BLaER1 treated with 17β-estradiol and CSF1 and Interleukin-3, amounts not matched to agents 10 nM and 100 nM (cell line): ENCODE results near the gene SPAST.
"Not testable (repeated sequence)": the region's sequence is repeated elsewhere in the genome, so short reads cannot be mapped to it uniquely, and the experiment has no call there.

Experiments used
- H3K27ac ChIP-seq, 11 experiments: shearing (Covaris generic); formaldehyde crosslinking; 2 replicates each; pipeline ENCODE4 v1.8.1; 2022
- H3K27me3 ChIP-seq, 11 experiments: shearing (Covaris generic); formaldehyde crosslinking; 2 replicates each; pipeline ENCODE4 v1.8.1; 2022
- H3K36me3 ChIP-seq, 11 experiments: shearing (Covaris generic); formaldehyde crosslinking; 2 replicates each; pipeline ENCODE4 v1.8.1; 2022
- H3K4me1 ChIP-seq, 10 experiments: shearing (Covaris generic); formaldehyde crosslinking; 2 replicates each; pipeline ENCODE4 v1.8.1; 2022
- H3K4me2 ChIP-seq, 11 experiments: shearing (Covaris generic); formaldehyde crosslinking; 2 replicates each; pipeline ENCODE4 v1.8.1; 2022
- H3K4me3 ChIP-seq, 10 experiments: shearing (Covaris generic); formaldehyde crosslinking; 2 replicates each; pipeline ENCODE4 v1.8.1; 2022
- H3K9ac ChIP-seq, 11 experiments: shearing (Covaris generic); formaldehyde crosslinking; 2 replicates each; pipeline ENCODE4 v1.8.1; 2022
- H3K9me3 ChIP-seq, 11 experiments: shearing (Covaris generic); formaldehyde crosslinking; replicated peaks in 1 of 11; 2 replicates each; pipeline ENCODE4 v1.8.1; 2022
- H4K20me1 ChIP-seq, 11 experiments: shearing (Covaris generic); formaldehyde crosslinking; 2 replicates each; pipeline ENCODE4 v1.8.1; 2022
- Cebpa-rat ChIP-seq, 11 experiments: shearing (Covaris generic); IDR thresholded peaks; 2 replicates each; pipeline ENCODE4 v1.8.1; 2022

The SPAST gene

DNA sequence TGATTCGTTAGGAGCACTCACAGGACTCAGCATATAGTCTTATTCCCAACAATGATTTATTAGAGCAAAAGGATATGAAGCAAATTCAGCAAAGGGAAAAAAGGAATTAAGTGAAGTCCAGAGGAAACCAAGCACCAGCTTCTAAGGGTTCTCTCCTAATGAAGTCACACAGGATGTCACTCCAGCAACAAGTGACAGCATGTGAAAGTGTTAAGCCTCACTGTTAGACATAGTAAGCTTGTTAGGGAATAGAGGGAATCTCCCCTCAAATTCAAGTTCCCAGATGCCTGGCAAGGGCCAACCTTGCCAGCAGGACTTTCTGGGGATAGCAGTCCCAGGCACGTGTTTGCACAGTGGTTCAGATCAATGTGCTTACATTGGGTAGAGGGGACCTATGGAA is 97.9 kb downstream of the SPAST start:
- Histone ChIP-seq H3K4me3 (no peak overlapping the region), H3K27ac (no peak overlapping the region), H3K9me3 (no peaks in the 10 kb centered on the region), H3K4me2 (no peak overlapping the region), H3K27me3 (no peaks in the 10 kb centered on the region), H4K20me1 (no peaks in the 10 kb centered on the region), H3K36me3 (peaks cover under 1 to 17% (median 11%) of the 10 kb centered on the region in 11 experiments; a peak in 14 of 22 replicates), H3K9ac (no peak overlapping the region), H3K4me1 (peaks cover 6 to 12% (median 9%) of the 10 kb centered on the region in 10 experiments; a peak in 17 of 20 replicates)
- TF ChIP-seq Cebpa-rat (IDR thresholded peaks at IDR 0.05): no peak

DNA sequence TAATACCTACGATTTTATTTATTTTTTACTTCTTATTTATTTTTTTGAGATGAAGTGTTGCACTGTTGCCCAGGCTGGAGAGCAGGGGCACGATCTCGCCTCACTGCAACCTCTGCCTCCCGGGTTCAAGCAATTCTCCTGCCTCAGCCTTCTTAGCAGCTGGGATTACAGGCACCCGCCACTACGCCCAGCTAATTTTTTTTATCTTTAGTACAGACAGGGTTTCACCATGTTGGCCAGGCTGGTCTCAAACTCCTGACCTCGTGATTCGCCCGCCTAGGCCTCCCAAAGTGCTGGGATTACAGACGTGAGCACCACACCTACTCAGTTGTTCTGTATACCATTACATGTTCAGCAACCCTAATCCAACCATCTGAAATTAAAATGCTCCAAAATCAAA is 100.9 kb downstream of the SPAST start:
- peak overlapping the region in 4 of 10 experiments; percentile 77 to 84 (median 80); a peak in 9 of 20 replicates for H3K4me3 ChIP-seq
- peaks cover 15 to 30% (median 22%) of the 10 kb centered on the region in 10 experiments for H3K4me1 ChIP-seq

DNA sequence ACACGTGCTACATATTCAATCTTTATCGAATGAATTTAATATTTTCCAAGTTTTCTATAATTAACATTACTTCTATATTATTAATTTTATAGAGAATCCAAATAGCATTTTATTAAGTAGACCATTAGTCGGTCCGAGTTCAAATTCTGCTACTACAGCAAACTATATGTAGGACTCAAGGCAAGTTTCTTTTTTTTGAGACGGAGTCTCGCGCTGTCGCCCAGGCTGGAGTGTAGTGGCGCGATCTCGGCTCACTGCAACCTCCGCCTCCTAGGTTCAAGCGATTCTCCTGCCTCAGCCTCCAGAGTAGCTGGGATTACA is 101.6 kb downstream of the SPAST start:
- peaks cover 15 to 30% (median 21%) of the 10 kb centered on the region in 10 experiments for H3K4me1 ChIP-seq
- H3K4me3 ChIP-seq: peak overlapping the region; percentile 64 to 84 (median 78)
- not testable (repeated sequence) for H3K9me3 ChIP-seq, H3K27me3 ChIP-seq, H3K36me3 ChIP-seq, H4K20me1 ChIP-seq
- peak overlapping the region; percentile 69 to 91 (median 86) for H3K27ac ChIP-seq
- H3K9ac ChIP-seq: peak overlapping the region; percentile 79 to 91 (median 87)
- peak overlapping the region; percentile 54 to 85 (median 74) for H3K4me2 ChIP-seq

More for the DNA sequence above, 100.9 kb downstream of the SPAST start:
- not testable (repeated sequence) for H3K27ac ChIP-seq, H4K20me1 ChIP-seq, H3K36me3 ChIP-seq, H3K27me3 ChIP-seq, H3K9me3 ChIP-seq
- Histone ChIP-seq H3K4me2 (peak overlapping the region; percentile 54 to 85 (median 74)), H3K9ac (peak overlapping the region in 4 of 11 experiments; percentile 80 to 88 (median 88); a peak in 4 of 22 replicates)

GRCh38 chr2:32166115-32166574 is 102.8 kb downstream of the SPAST start:
- Histone ChIP-seq H3K4me1 (peaks cover 15 to 30% (median 21%) of the 10 kb centered on the region in 10 experiments), H3K9ac (peak overlapping the region; percentile 79 to 91 (median 87)), H3K36me3 (peaks cover 0 to 11% (median 0%) of the 10 kb centered on the region in 11 experiments; a peak in 5 of 22 replicates), H3K4me3 (peak overlapping the region; percentile 64 to 84 (median 78)), H3K9me3 (no peaks in the 10 kb centered on the region), H3K27ac (peak overlapping the region; percentile 69 to 91 (median 86)), H3K4me2 (peak overlapping the region; percentile 74 to 94 (median 83)), H4K20me1 (0 out of 22 replicates have a peak, but pooled peaks cover 0 to 6% (median 0%) of the 10 kb centered on the region in 11 experiments), H3K27me3 (no peaks in the 10 kb centered on the region)
- TF ChIP-seq Cebpa-rat (IDR thresholded peaks at IDR 0.05): no peak

GRCh38 chr2:32168513-32168912 is 105.2 kb downstream of the SPAST start:
- Histone ChIP-seq H3K9me3 (no peaks in the 10 kb centered on the region), H3K27me3 (no peaks in the 10 kb centered on the region), H4K20me1 (0 out of 22 replicates have a peak, but pooled peaks cover 0 to 6% (median 0%) of the 10 kb centered on the region in 11 experiments), H3K4me1 (peaks cover 15 to 30% (median 21%) of the 10 kb centered on the region in 10 experiments), H3K4me2 (no peak overlapping the region), H3K9ac (no peak overlapping the region), H3K4me3 (no peak overlapping the region), H3K27ac (no peak overlapping the region), H3K36me3 (peaks cover 16 to 35% (median 21%) of the 10 kb centered on the region in 11 experiments)
- no peak for TF ChIP-seq Cebpa-rat (IDR thresholded peaks at IDR 0.05)

- Histone ChIP-seq H3K9me3 (no peaks in the 10 kb centered on the region), H3K4me3 (no peak overlapping the region), H3K4me1 (peaks cover 0 to 5% (median 0%) of the 10 kb centered on the region in 10 experiments; a peak in 4 of 20 replicates), H3K4me2 (no peak overlapping the region), H4K20me1 (0 out of 22 replicates have a peak, but pooled peaks cover 0 to 6% (median 0%) of the 10 kb centered on the region in 11 experiments), H3K27ac (no peak overlapping the region), H3K36me3 (peaks cover 44 to 72% (median 60%) of the 10 kb centered on the region in 11 experiments), H3K9ac (no peak overlapping the region), H3K27me3 (no peaks in the 10 kb centered on the region)
- no peak for TF ChIP-seq Cebpa-rat (IDR thresholded peaks at IDR 0.05)
Measured at GRCh38 chr2:32172870-32173269, 109.5 kb downstream of the SPAST start.

- H3K9me3 ChIP-seq: no peaks in the 10 kb centered on the region
- H3K27me3 ChIP-seq: no peaks in the 10 kb centered on the region
- H3K4me3 ChIP-seq: no peak overlapping the region
- no peak overlapping the region for H3K9ac ChIP-seq
- H4K20me1 ChIP-seq: no peaks in the 10 kb centered on the region; a peak in 1 of 22 replicates
- TF ChIP-seq Cebpa-rat (IDR thresholded peaks at IDR 0.05): no peak
- H3K36me3 ChIP-seq: peaks cover 41 to 91% (median 72%) of the 10 kb centered on the region in 11 experiments
- H3K4me2 ChIP-seq: no peak overlapping the region
- no peak overlapping the region for H3K27ac ChIP-seq
- H3K4me1 ChIP-seq: no peaks in the 10 kb centered on the region
Measured at GRCh38 chr2:32182667-32183066, 119.3 kb downstream of the SPAST start.

DNA sequence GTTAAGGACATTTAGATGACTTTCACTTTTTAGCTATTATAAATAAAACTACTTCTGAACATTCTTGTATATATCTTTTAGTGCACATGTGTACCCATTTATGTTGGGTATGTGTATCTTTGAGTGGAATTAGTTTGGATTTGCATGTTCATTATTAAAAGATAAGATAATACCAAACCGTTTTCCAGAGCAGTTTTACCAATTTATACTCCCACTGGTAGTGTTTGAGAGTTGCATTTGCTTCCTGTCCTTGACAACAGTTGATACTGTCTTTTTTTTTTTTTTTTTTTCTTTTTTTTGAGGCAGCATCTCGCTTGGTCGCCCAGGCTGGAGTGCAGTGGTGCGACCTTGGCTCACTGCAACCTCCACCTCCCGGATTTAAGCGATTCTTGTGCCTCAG is 125.7 kb downstream of the SPAST start:
- Histone ChIP-seq H3K27ac (no peak overlapping the region), H3K4me2 (no peak overlapping the region), H3K9me3 (no peaks in the 10 kb centered on the region), H3K4me1 (no peaks in the 10 kb centered on the region), H3K9ac (no peak overlapping the region), H3K36me3 (peaks cover 40 to 86% (median 69%) of the 10 kb centered on the region in 11 experiments), H3K27me3 (no peaks in the 10 kb centered on the region), H3K4me3 (no peak overlapping the region), H4K20me1 (peaks cover 0 to 5% (median 0%) of the 10 kb centered on the region in 11 experiments; a peak in 3 of 22 replicates)
- no peak for TF ChIP-seq Cebpa-rat (IDR thresholded peaks at IDR 0.05)

DNA sequence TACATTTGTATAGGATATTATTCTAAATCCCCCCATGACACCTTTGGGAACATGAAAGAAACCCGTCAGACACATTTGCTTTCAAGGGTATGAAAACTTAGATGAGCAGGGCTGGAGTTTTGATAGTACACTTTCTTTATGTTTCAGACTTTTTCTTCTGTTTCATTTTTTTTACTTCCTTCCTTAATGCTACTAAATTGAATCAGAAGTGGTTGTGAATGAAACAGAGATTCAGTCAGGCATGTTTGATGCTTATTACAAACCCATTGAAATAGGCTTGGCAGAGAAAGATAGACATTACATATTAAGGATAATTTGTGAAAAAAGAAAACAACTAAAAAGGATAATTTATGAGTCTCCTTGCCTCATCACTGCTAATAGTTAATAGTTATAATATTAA is 129.1 kb downstream of the SPAST start:
- H4K20me1 ChIP-seq: peaks cover 0 to 5% (median 0%) of the 10 kb centered on the region in 11 experiments; a peak in 2 of 22 replicates
- no peaks in the 10 kb centered on the region for H3K27me3 ChIP-seq
- no peak overlapping the region for H3K4me2 ChIP-seq
- no peaks in the 10 kb centered on the region for H3K4me1 ChIP-seq
- TF ChIP-seq Cebpa-rat (IDR thresholded peaks at IDR 0.05): no peak
- peaks cover 26 to 81% (median 56%) of the 10 kb centered on the region in 11 experiments for H3K36me3 ChIP-seq
- H3K27ac ChIP-seq: no peak overlapping the region
- H3K9me3 ChIP-seq: no peaks in the 10 kb centered on the region
- H3K4me3 ChIP-seq: no peak overlapping the region
- no peak overlapping the region for H3K9ac ChIP-seq

GRCh38 chr2:32200814-32201213 is 137.5 kb downstream of the SPAST start:
- Histone ChIP-seq H3K4me3 (no peak overlapping the region), H3K27me3 (no peaks in the 10 kb centered on the region), H3K36me3 (peaks cover 51 to 90% (median 74%) of the 10 kb centered on the region in 11 experiments), H4K20me1 (no peaks in the 10 kb centered on the region), H3K9ac (no peak overlapping the region), H3K27ac (no peak overlapping the region), H3K4me1 (peaks cover 0 to 3% (median 0%) of the 10 kb centered on the region in 10 experiments; a peak in 2 of 20 replicates), H3K4me2 (no peak overlapping the region), H3K9me3 (no peaks in the 10 kb centered on the region)
- TF ChIP-seq Cebpa-rat (IDR thresholded peaks at IDR 0.05): no peak

GRCh38 chr2:32203428-32203827 is 140.1 kb downstream of the SPAST start:
- H3K4me2 ChIP-seq, H3K9ac ChIP-seq, H3K27me3 ChIP-seq, H3K4me1 ChIP-seq, H3K4me3 ChIP-seq, H4K20me1 ChIP-seq, H3K9me3 ChIP-seq, H3K27ac ChIP-seq: not testable (repeated sequence)
- peaks cover 39 to 82% (median 55%) of the 10 kb centered on the region in 11 experiments for H3K36me3 ChIP-seq
